Measurements from ENCODE around the gene HSD17B12.

Gene HSD17B12

GRCh38 chr11:43787824-43788223, 107.3 kb downstream of the HSD17B12 start:
- ATAC-seq: no peak
- TF ChIP-seq TOX (CRISPR knock-in tag; IDR thresholded peaks at IDR 0.05; ENCODE audit: borderline replicate concordance) (no peak), CSDC2 (CRISPR knock-in tag; IDR thresholded peaks at IDR 0.05) (no peak), SNAI2 (CRISPR knock-in tag; IDR thresholded peaks at IDR 0.05) (no peak), ZFP30 (CRISPR knock-in tag; IDR thresholded peaks at IDR 0.05) (no peak), TSHZ2 (CRISPR knock-in tag; IDR thresholded peaks at IDR 0.05) (no peak), GLIS3 (CRISPR knock-in tag; IDR thresholded peaks at IDR 0.05) (no peak), ESRRG (CRISPR knock-in tag; IDR thresholded peaks at IDR 0.05) (no peak), OSR1 (CRISPR knock-in tag; IDR thresholded peaks at IDR 0.05) (no peak), ZNF565 (CRISPR knock-in tag; conservative IDR thresholded peaks at IDR 0.05; ENCODE audit: low read depth) (no peak), PATZ1 (CRISPR knock-in tag; IDR thresholded peaks at IDR 0.05; ENCODE audit: borderline replicate concordance) (no peak), CREB5 (CRISPR knock-in tag; IDR thresholded peaks at IDR 0.05; ENCODE audit: low read depth) (no peak), CSRNP3 (CRISPR knock-in tag; IDR thresholded peaks at IDR 0.05) (no peak), ZNF70 (CRISPR knock-in tag; IDR thresholded peaks at IDR 0.05) (no peak), ISL1 (CRISPR knock-in tag; IDR thresholded peaks at IDR 0.05) (no peak)

- TF ChIP-seq ZNF565 (CRISPR knock-in tag; conservative IDR thresholded peaks at IDR 0.05; ENCODE audit: low read depth): no peak
- no peak for TF ChIP-seq ZC3H10 (CRISPR knock-in tag; IDR thresholded peaks at IDR 0.05)
- TF ChIP-seq GLIS3 (CRISPR knock-in tag; IDR thresholded peaks at IDR 0.05): no peak
- no peak for TF ChIP-seq POU6F1 (CRISPR knock-in tag; IDR thresholded peaks at IDR 0.05; ENCODE audit: borderline replicate concordance, low read depth)
- TF ChIP-seq ZNF8 (CRISPR knock-in tag; IDR thresholded peaks at IDR 0.05): no peak
- TF ChIP-seq ZNF70 (CRISPR knock-in tag; IDR thresholded peaks at IDR 0.05): no peak
- TF ChIP-seq CREB5 (CRISPR knock-in tag; IDR thresholded peaks at IDR 0.05; ENCODE audit: low read depth): no peak
- TF ChIP-seq SNAI2 (CRISPR knock-in tag; IDR thresholded peaks at IDR 0.05): no peak
- no peak for TF ChIP-seq ESRRG (CRISPR knock-in tag; IDR thresholded peaks at IDR 0.05)
- no peak for TF ChIP-seq CSDC2 (CRISPR knock-in tag; IDR thresholded peaks at IDR 0.05)
- no peak for ATAC-seq
Measured at GRCh38 chr11:43788421-43788820, 107.9 kb downstream of the HSD17B12 start.

- peak; percentile 79 for ATAC-seq
- no peak for TF ChIP-seq CREB5 (CRISPR knock-in tag; IDR thresholded peaks at IDR 0.05; ENCODE audit: low read depth)
- no peak for TF ChIP-seq ZC3H10 (CRISPR knock-in tag; IDR thresholded peaks at IDR 0.05)
- no peak for TF ChIP-seq ZNF8 (CRISPR knock-in tag; IDR thresholded peaks at IDR 0.05)
- TF ChIP-seq TSHZ2 (CRISPR knock-in tag; IDR thresholded peaks at IDR 0.05): no peak
- TF ChIP-seq ZFP30 (CRISPR knock-in tag; IDR thresholded peaks at IDR 0.05): no peak
- no peak for TF ChIP-seq SNAI2 (CRISPR knock-in tag; IDR thresholded peaks at IDR 0.05)
- no peak for TF ChIP-seq OSR1 (CRISPR knock-in tag; IDR thresholded peaks at IDR 0.05)
- TF ChIP-seq TOX (CRISPR knock-in tag; IDR thresholded peaks at IDR 0.05; ENCODE audit: borderline replicate concordance): no peak
- TF ChIP-seq ZFP3 (CRISPR knock-in tag; IDR thresholded peaks at IDR 0.05): no peak
- TF ChIP-seq GLIS3 (CRISPR knock-in tag; IDR thresholded peaks at IDR 0.05): no peak
- TF ChIP-seq CSRNP3 (CRISPR knock-in tag; IDR thresholded peaks at IDR 0.05): no peak
Measured at GRCh38 chr11:43789700-43790443, 109.3 kb downstream of the HSD17B12 start.
